ENCODE data around the gene DYNC1LI2.

DYNC1LI2 gene

GRCh38 chr16:66676599-66676998, 74.8 kb downstream of the DYNC1LI2 start:
- no peak for DNase-seq
- intact Hi-C loops (cut with DNase I), result no loop called here

DNA sequence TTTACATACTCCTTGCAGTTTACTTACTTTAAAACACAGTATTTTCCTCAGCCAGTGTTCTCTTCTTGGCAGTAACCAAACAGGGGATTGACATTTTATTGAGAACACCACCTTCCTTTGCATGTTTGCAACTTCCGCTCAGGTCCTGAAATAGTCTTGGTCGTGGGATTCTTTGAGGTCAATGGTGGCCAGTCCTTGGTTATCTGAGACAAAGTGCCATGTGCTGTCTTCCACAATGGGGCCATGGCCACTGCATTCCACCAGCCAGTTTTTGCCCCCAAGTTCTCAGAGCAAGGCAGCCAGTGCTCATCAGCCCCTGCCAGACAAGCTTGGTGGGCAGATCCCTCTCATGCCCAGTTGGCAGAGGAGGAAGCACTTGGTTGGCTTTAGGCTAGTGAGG, 77.7 kb downstream of the DYNC1LI2 start:
- intact Hi-C loops (cut with DNase I), result no loop called here
- DNase-seq, result no peak

All from posterior cingulate gyrus (tissue), 11 donors.